Vagina (tissue), 2 donors: ENCODE data around the gene RNF212B. TPM values are rescaled to one million over a fixed set of nuclear protein-coding genes. Genes with fewer than 3 reads are reported as not detected.

Source experiments
- DNase-seq, 2 donors: peaks; one replicate each; pipeline ENCODE4 v3.0.0-alpha.2; 2017; ENCODE audit errors: extremely low spot score in 2 of 2
- H3K27ac ChIP-seq: fragments of 200-600 bp; sonication (generic); one replicate; pipeline ENCODE4 v1.5.1; 2019
- H3K27me3 ChIP-seq: fragments of 200-600 bp; sonication (generic); one replicate; pipeline ENCODE4 v1.5.1; 2019
- H3K36me3 ChIP-seq, 2 donors: fragments of 200-600 bp; sonication (generic); one replicate each; pipeline ENCODE4 v1.5.1; 2017 to 2019
- H3K4me1 ChIP-seq: fragments of 200-600 bp; sonication (generic); one replicate; pipeline ENCODE4 v1.5.1; 2019
- H3K4me3 ChIP-seq, 2 donors: fragments of 200-600 bp; sonication (generic); 1 replicate in 1 of 2; 2 replicates in 1 of 2; pipeline ENCODE4 v1.5.1; 2016 to 2019
- H3K9me3 ChIP-seq: fragments of 200-600 bp; sonication (generic); one replicate; pipeline ENCODE4 v1.5.1; 2019
- CTCF ChIP-seq, 3 experiments: fragments of 450-650 bp in 2 of 3; fragments of 200-600 bp in 1 of 3; sonication (generic) in 1 of 3; IDR thresholded peaks; one replicate each; pipeline ENCODE4 v1.5.1; 2017 to 2019; ENCODE audit warnings: antibody characterized with exemption in 3 of 3, mild to moderate bottlenecking in 2 of 3, moderate library complexity in 2 of 3
- POLR2A ChIP-seq, 2 donors: fragments of 450-650 bp; IDR thresholded peaks; one replicate each; pipeline ENCODE4 v1.6.1; 2017; ENCODE audit warnings: antibody characterized with exemption in 2 of 2, mild to moderate bottlenecking in 2 of 2, moderate library complexity in 2 of 2
- POLR2AphosphoS5 ChIP-seq, 2 donors: sonication (generic); formaldehyde crosslinking; IDR thresholded peaks; one replicate each; pipeline ENCODE4 v1.9.0; 2017; ENCODE audit warnings: antibody characterized with exemption in 2 of 2, mild to moderate bottlenecking in 2 of 2, low read depth in 1 of 2; ENCODE audit not compliant: insufficient read depth in 1 of 2
- intact Hi-C: fragments of 100-400 bp; cut with DNase I; formaldehyde crosslinking; loops from one replicate; pipeline ENCODE4 v1.15.1; 2023
- total RNA-seq: library from RNA; depleted of rRNA; stranded (reverse); fragments of >200 nt; gene quantifications from one replicate; pipeline ENCODE4 v1.2.3, GENCODE V29; 2016

RNF212B gene
- total RNA-seq, 1 donor from 2014 or later: not detected

- intact Hi-C loops: no loop called here
- peak in 1 of 2 donors; percentile 56 for TF ChIP-seq POLR2AphosphoS5 (IDR thresholded peaks at IDR 0.05; ENCODE audit: insufficient read depth in 1 of 2, low read depth in 1 of 2)
- no peak for TF ChIP-seq POLR2A (IDR thresholded peaks at IDR 0.05)
- peak; percentile 34 to 77 (median 46) for TF ChIP-seq CTCF (IDR thresholded peaks at IDR 0.05)
- Histone ChIP-seq H3K9me3 (no peaks in the 10 kb centered on the region), H3K27me3 (no peaks in the 10 kb centered on the region), H3K4me3 (no peak overlapping the region), H3K27ac (peak overlapping the region; percentile 20), H3K36me3 (no peaks in the 10 kb centered on the region), H3K4me1 (peaks cover 28% of the 10 kb centered on the region)
- DNase-seq: no peak
Measured at GRCh38 chr14:23294734-23295561, 57.2 kb downstream of the RNF212B start.

DNA sequence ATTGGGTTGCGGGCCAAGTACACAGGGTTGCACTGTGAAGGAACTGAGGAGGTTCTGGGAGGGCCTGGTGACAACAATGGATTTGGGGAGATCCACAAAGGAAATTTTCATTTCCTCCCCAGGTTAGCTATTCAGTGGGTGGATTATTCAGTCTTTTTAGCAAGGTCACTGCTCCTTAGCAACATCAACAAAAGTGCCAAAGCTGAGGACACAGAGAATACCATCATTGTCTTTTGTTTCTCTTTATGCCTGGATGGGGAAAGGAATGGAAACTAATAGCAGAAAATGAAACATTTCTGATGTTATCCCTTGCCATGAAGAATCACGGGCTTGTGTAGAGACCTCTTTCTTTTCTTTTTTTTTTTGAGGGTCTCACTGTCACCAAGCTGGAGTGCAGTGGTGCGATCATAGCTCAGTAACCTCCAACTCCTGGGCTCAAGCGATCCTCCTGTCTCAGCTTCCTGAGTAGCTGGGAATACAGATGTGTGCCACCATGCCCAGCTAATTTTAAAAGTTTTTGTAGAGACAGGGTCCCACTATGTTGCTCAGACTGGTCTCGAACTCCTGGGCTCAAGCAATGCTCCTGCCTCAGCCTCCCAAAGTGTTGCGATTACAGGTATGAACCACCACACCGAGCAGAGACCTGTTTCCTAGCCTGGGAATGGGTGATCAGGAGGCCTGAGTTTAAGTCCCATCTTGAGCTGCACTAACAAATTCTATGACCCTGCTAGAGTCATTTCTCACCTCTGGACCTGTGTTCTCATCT, 58.5 kb downstream of the RNF212B start:
- no peaks in the 10 kb centered on the region for H3K27me3 ChIP-seq
- peaks cover 35% of the 10 kb centered on the region for H3K4me1 ChIP-seq
- peak overlapping the region; percentile 20 for H3K27ac ChIP-seq
- no peak for DNase-seq
- H3K4me3 ChIP-seq: no peak overlapping the region
- intact Hi-C loops: no loop called here
- TF ChIP-seq CTCF (IDR thresholded peaks at IDR 0.05): no peak
- TF ChIP-seq POLR2A (IDR thresholded peaks at IDR 0.05): no peak
- no peak for TF ChIP-seq POLR2AphosphoS5 (IDR thresholded peaks at IDR 0.05; ENCODE audit: insufficient read depth in 1 of 2, low read depth in 1 of 2)
- no peaks in the 10 kb centered on the region for H3K36me3 ChIP-seq
- no peaks in the 10 kb centered on the region for H3K9me3 ChIP-seq

DNA sequence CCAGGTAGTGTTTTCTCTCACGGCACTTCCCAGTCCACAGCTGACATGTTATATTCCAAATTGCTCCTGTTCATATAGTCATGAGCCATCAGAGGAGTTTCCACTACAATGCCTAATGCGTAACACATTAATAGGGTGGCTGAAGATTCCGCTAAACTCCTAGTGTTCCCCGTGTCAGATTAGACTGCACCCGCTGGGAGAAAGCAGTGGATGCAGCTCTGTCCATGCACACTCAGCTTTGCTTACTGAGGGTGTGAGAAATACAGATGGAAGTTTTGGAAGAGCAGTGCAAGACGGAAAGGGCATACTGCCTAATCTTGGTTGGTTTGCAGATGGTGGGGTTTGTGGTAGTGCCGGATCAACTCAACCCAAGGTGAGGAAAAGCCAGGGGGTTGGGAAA, 59.4 kb downstream of the RNF212B start:
- Histone ChIP-seq H3K9me3 (no peaks in the 10 kb centered on the region), H3K4me3 (no peak overlapping the region), H3K27ac (peak overlapping the region; percentile 30), H3K27me3 (no peaks in the 10 kb centered on the region), H3K4me1 (peaks cover 35% of the 10 kb centered on the region), H3K36me3 (no peaks in the 10 kb centered on the region)
- TF ChIP-seq POLR2A (IDR thresholded peaks at IDR 0.05) (no peak), CTCF (IDR thresholded peaks at IDR 0.05) (no peak), POLR2AphosphoS5 (IDR thresholded peaks at IDR 0.05; ENCODE audit: insufficient read depth in 1 of 2, low read depth in 1 of 2) (no peak)
- DNase-seq: no peak
- intact Hi-C loops: no loop called here

GRCh38 chr14:23297611-23298277, 60.0 kb downstream of the RNF212B start:
- peak overlapping the region; percentile 30 for H3K27ac ChIP-seq
- TF ChIP-seq POLR2AphosphoS5 (IDR thresholded peaks at IDR 0.05; ENCODE audit: insufficient read depth in 1 of 2, low read depth in 1 of 2) (no peak), CTCF (IDR thresholded peaks at IDR 0.05) (no peak), POLR2A (IDR thresholded peaks at IDR 0.05) (no peak)
- DNase-seq: no peak
- H3K4me3 ChIP-seq: no peak overlapping the region
- H3K4me1 ChIP-seq: peaks cover 36% of the 10 kb centered on the region
- H3K9me3 ChIP-seq: no peaks in the 10 kb centered on the region
- H3K36me3 ChIP-seq: no peaks in the 10 kb centered on the region
- H3K27me3 ChIP-seq: no peaks in the 10 kb centered on the region
- intact Hi-C loops: no loop called here
